Panc1 (cell line): Measurements from ENCODE around the gene ANP32B. TPM values are rescaled to one million over a fixed set of nuclear protein-coding genes. Genes with fewer than 3 reads are reported as not detected.

ENCODE experiments used
- ATAC-seq: fragments of 200-7000 bp; cut with Tn5 transposase; 2 replicates; pipeline ENCODE4 v1.9.1; 2020; ENCODE audit warnings: mild to moderate bottlenecking, moderate library complexity
- BruUV-seq: library from RNA; stranded (reverse); fragments of 400-500 nt; replicated peaks from 2 replicates; lab custom pipeline; 2021; lab: Mats Ljungman, UMichigan
- CTCF ChIA-PET: fragments of 300-600 bp; sonication (Branson Sonifier 250); formaldehyde crosslinking; loops from one replicate; lab custom pipeline; 2022; ENCODE audit warnings: antibody characterized with exemption; lab: Charles Lee
- POLR2A ChIA-PET: fragments of 300-600 bp; sonication (Branson Sonifier 250); formaldehyde crosslinking; loops from one replicate; lab custom pipeline; 2022; ENCODE audit warnings: antibody characterized with exemption; lab: Charles Lee
- DNase-seq: peaks from one replicate; pipeline ENCODE4 v3.0.0-alpha.2; 2010; ENCODE audit warnings: low read depth, low spot score
- H3K27ac ChIP-seq: 2 replicates; pipeline ENCODE4 v1.5.1; 2011; ENCODE audit warnings: mild to moderate bottlenecking, low read length, inconsistent platforms
- H3K27me3 ChIP-seq: fragments of 200-500 bp; sonication (Bioruptor generic); 2 replicates; pipeline ENCODE4 v1.6.0; 2014; ENCODE audit warnings: low read length, inconsistent platforms; ENCODE audit not compliant: control insufficient read depth, insufficient read depth
- H3K36me3 ChIP-seq: fragments of 200-500 bp; sonication (Bioruptor generic); 2 replicates; pipeline ENCODE4 v1.5.1; 2014; ENCODE audit warnings: inconsistent platforms, mild to moderate bottlenecking, low read length, moderate library complexity; ENCODE audit not compliant: control insufficient read depth, insufficient read depth
- H3K4me1 ChIP-seq: 2 replicates; pipeline ENCODE4 v1.5.1; 2011; ENCODE audit warnings: inconsistent platforms, mild to moderate bottlenecking, low read length, moderate library complexity; ENCODE audit not compliant: control insufficient read depth, insufficient read depth
- H3K4me3 ChIP-seq, 2 experiments: 2 replicates each; pipeline ENCODE4 v1.5.1; 2011 to 2012; ENCODE audit warnings: low read depth in 2 of 2, low read length in 2 of 2, mild to moderate bottlenecking in 2 of 2, inconsistent platforms in 1 of 2, moderate library complexity in 1 of 2
- H3K9me3 ChIP-seq: fragments of 200-500 bp; sonication (Bioruptor generic); 2 replicates; pipeline ENCODE4 v1.5.1; 2014; ENCODE audit warnings: low read depth, mild to moderate bottlenecking, inconsistent platforms, low read length, moderate library complexity; ENCODE audit not compliant: control insufficient read depth, insufficient read depth
- CTCF ChIP-seq: fragments of 450-650 bp; IDR thresholded peaks from 2 replicates; pipeline ENCODE4 v1.5.1; 2017; ENCODE audit warnings: mild to moderate bottlenecking
- POLR2AphosphoS5 ChIP-seq: IDR thresholded peaks from 2 replicates; pipeline ENCODE4 v1.6.1; 2012; ENCODE audit warnings: mild to moderate bottlenecking, low read depth, low read length, moderate library complexity
- REST ChIP-seq, 2 experiments: IDR thresholded peaks; 2 replicates each; pipeline ENCODE4 v1.6.1; 2011 to 2012; ENCODE audit warnings: low read depth in 2 of 2, control low read depth in 1 of 2, low read length in 1 of 2, mild to moderate bottlenecking in 1 of 2, moderate library complexity in 1 of 2; ENCODE audit not compliant: insufficient read depth in 1 of 2
- SIN3A ChIP-seq: IDR thresholded peaks from 2 replicates; pipeline ENCODE4 v1.6.1; 2012; ENCODE audit warnings: low read depth, mild to moderate bottlenecking, low read length, moderate library complexity, borderline replicate concordance; ENCODE audit not compliant: insufficient read depth
- TCF7L2 ChIP-seq: IDR thresholded peaks from 2 replicates; pipeline ENCODE4 v1.6.1; 2011; ENCODE audit warnings: mild to moderate bottlenecking, low read depth, low read length, inconsistent platforms
- in situ Hi-C: cut with HindIII; loops from 2 replicates; pipeline ENCODE4 v1.10.0; 2016; ENCODE audit warnings: low sequenced_read_pairs, low pct_unique_long_range_greater_than_20kb
- intact Hi-C: fragments of 100-400 bp; cut with micrococcal nuclease; formaldehyde crosslinking; loops from one replicate; pipeline ENCODE4 v1.10.0; 2022; ENCODE audit not compliant: unreplicated experiment
- total RNA-seq: library from RNA; stranded (reverse); gene quantifications from one replicate; pipeline ENCODE4 v1.2.1, GENCODE V29; 2021; ENCODE audit not compliant: unreplicated experiment

ANP32B gene
- total RNA-seq, 1 experiment from 2014 or later = 109 TPM

- Histone ChIP-seq H3K4me1 (peaks cover 4% of the 10 kb centered on the region; the same call in 1 of the 2 replicates), H3K36me3 (no peaks in the 10 kb centered on the region; the same call in 1 of the 2 replicates), H3K4me3 (no peak overlapping the region), H3K27me3 (no peaks in the 10 kb centered on the region), H3K27ac (no peak overlapping the region), H3K9me3 (no peaks in the 10 kb centered on the region)
- DNase-seq (no peak), ATAC-seq (no peak)
- intact Hi-C loops = no loop called here
- in situ Hi-C loops = no loop called here
- POLR2A ChIA-PET = interaction anchor here (0.7 kb wide), 1 partner anchor 443 kb away, joined by 3 read pairs; no protein-coding TSS in a partner anchor
- BruUV-seq = no TSS peak
- TF ChIP-seq SIN3A = no peak
- TF ChIP-seq TCF7L2 = no peak
- TF ChIP-seq REST (IDR thresholded peaks at IDR 0.05; ENCODE audit: insufficient read depth in 1 of 2, low read depth in 2 of 2, low read length in 1 of 2) = no peak
- no peak for TF ChIP-seq CTCF
- TF ChIP-seq POLR2AphosphoS5 = no peak
- CTCF ChIA-PET = no interaction called here
Observed at GRCh38 chr9:97979788-97980478, 3.2 kb upstream of the ANP32B start.

- ChIA-PET CTCF (no interaction called here), POLR2A (no interaction called here)
- no peaks in the 10 kb centered on the region; the same call in 1 of the 2 replicates for H3K36me3 ChIP-seq
- in situ Hi-C loops = no loop called here
- intact Hi-C loops = no loop called here
- H3K9me3 ChIP-seq = no peaks in the 10 kb centered on the region
- H3K4me3 ChIP-seq = no peak overlapping the region
- DNase-seq (no peak), ATAC-seq (no peak)
- TF ChIP-seq SIN3A = no peak
- no peak for TF ChIP-seq POLR2AphosphoS5
- TF ChIP-seq CTCF = no peak
- TF ChIP-seq TCF7L2 = no peak
- TF ChIP-seq REST (IDR thresholded peaks at IDR 0.05; ENCODE audit: insufficient read depth in 1 of 2, low read depth in 2 of 2, low read length in 1 of 2) = no peak
- no peaks in the 10 kb centered on the region for H3K27me3 ChIP-seq
- peaks cover 4% of the 10 kb centered on the region; the same call in 1 of the 2 replicates for H3K4me1 ChIP-seq
- BruUV-seq = no TSS peak
- H3K27ac ChIP-seq = no peak overlapping the region
Observed at GRCh38 chr9:97980479-97980803, 2.7 kb upstream of the ANP32B start.
